ENCODE measurements around the gene AAMDC. TPM values are rescaled to one million over a fixed set of nuclear protein-coding genes. Genes with fewer than 3 reads are reported as not detected.
"Not testable (repeated sequence)": the region's sequence is repeated elsewhere in the genome, so short reads cannot be mapped to it uniquely, and the experiment has no call there.

AAMDC gene
- total RNA-seq, 1 experiment from 2014 or later, result 20.7 TPM

GRCh38 chr11:77890100-77890614, 69.2 kb downstream of the AAMDC start:
- not testable (repeated sequence) for H3K79me1 ChIP-seq (ENCODE audit: insufficient read depth, low read depth, low read length, poor library complexity, severe bottlenecking); H3K23ac ChIP-seq (ENCODE audit: insufficient read length, low read depth, low read length); H2BK120ac ChIP-seq (ENCODE audit: low read depth, low read length, poor library complexity, severe bottlenecking); H3K4ac ChIP-seq (ENCODE audit: low read depth, low read length); H3K27ac ChIP-seq (ENCODE audit: insufficient read length, low read depth, low read length); H3K4me2 ChIP-seq (ENCODE audit: insufficient read depth, insufficient read length, low read length); H4K5ac ChIP-seq (ENCODE audit: insufficient read length, low read depth, low read length); H4K91ac ChIP-seq (ENCODE audit: insufficient read length, low read depth, low read length); H2AK5ac ChIP-seq (ENCODE audit: insufficient read length, low read length); H3K9ac ChIP-seq (ENCODE audit: extremely low read depth, insufficient read length, low read length); H4K20me1 ChIP-seq (ENCODE audit: control insufficient read depth, insufficient read depth, insufficient read length); H3K27ac Mint-ChIP-seq; H2BK20ac ChIP-seq (ENCODE audit: low read depth, low read length, poor library complexity, severe bottlenecking); H3K18ac ChIP-seq (ENCODE audit: insufficient read length, low read depth, low read length); H3K9me3 ChIP-seq (ENCODE audit: control insufficient read depth, low read depth, low read length); DNase-seq; H3K4me1 ChIP-seq (ENCODE audit: insufficient read depth, low read length); H3K4me3 Mint-ChIP-seq; H2BK12ac ChIP-seq (ENCODE audit: insufficient read length, low read depth, low read length); H2AFZ ChIP-seq (ENCODE audit: low read length); H3K79me2 ChIP-seq (ENCODE audit: insufficient read depth, low read length); H2BK15ac ChIP-seq (ENCODE audit: low read depth, low read length); H2BK5ac ChIP-seq (ENCODE audit: insufficient read length, low read length); H3K23me2 ChIP-seq (ENCODE audit: insufficient read length, low read depth, low read length, poor library complexity, severe bottlenecking); H4K8ac ChIP-seq (replicated peaks; ENCODE audit: insufficient read length, low read depth, low read length); H3K4me1 Mint-ChIP-seq; H3K9me3 Mint-ChIP-seq; H3K56ac ChIP-seq (ENCODE audit: insufficient read length, low read depth, low read length); H3K14ac ChIP-seq (ENCODE audit: insufficient read depth, low read length); H3T11ph ChIP-seq (ENCODE audit: low read length); H3K27me3 Mint-ChIP-seq (ENCODE audit: low read depth); H3K27me3 ChIP-seq (ENCODE audit: insufficient read depth, low read length)
- peaks cover 13 to 59% (median 27%) of the 10 kb centered on the region in 3 experiments for H3K36me3 Mint-ChIP-seq (ENCODE audit: insufficient read depth in 1 of 3, low read depth in 3 of 3)

DNA sequence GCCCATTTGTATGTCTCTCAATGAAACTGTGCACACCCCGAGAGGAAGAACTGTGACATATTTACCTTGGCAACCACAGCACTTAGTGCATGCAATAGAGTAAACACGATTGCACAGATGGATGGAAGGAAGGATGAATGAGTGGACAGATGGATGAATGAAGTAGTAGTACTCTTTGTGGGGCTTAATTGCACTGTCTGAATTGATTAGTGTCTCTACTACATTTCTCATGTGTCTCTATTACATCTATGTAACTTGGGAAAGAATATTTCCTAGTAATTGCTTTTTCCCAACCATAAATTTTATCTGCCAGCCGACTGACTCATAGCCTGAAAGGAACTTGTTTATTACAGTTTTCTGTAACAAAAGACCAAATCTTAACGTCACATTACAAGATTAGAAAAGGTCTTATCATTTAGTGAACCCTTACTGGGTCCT, 69.7 kb downstream of the AAMDC start:
- not testable (repeated sequence) for H3K18ac ChIP-seq (ENCODE audit: insufficient read length, low read depth, low read length); H2AK5ac ChIP-seq (ENCODE audit: insufficient read length, low read length); H3K23ac ChIP-seq (ENCODE audit: insufficient read length, low read depth, low read length); H3K4me1 Mint-ChIP-seq; H3K27ac Mint-ChIP-seq; H3K4ac ChIP-seq (ENCODE audit: low read depth, low read length); H3K79me2 ChIP-seq (ENCODE audit: insufficient read depth, low read length); H4K5ac ChIP-seq (ENCODE audit: insufficient read length, low read depth, low read length); H3K27me3 Mint-ChIP-seq (ENCODE audit: low read depth); H3K23me2 ChIP-seq (ENCODE audit: insufficient read length, low read depth, low read length, poor library complexity, severe bottlenecking); H2BK12ac ChIP-seq (ENCODE audit: insufficient read length, low read depth, low read length); H3K9me3 ChIP-seq (ENCODE audit: control insufficient read depth, low read depth, low read length); H4K8ac ChIP-seq (replicated peaks; ENCODE audit: insufficient read length, low read depth, low read length); H3K9me3 Mint-ChIP-seq; H4K91ac ChIP-seq (ENCODE audit: insufficient read length, low read depth, low read length); H3K4me3 Mint-ChIP-seq; H2AFZ ChIP-seq (ENCODE audit: low read length); H3K27ac ChIP-seq (ENCODE audit: insufficient read length, low read depth, low read length); DNase-seq; H2BK15ac ChIP-seq (ENCODE audit: low read depth, low read length); H3K14ac ChIP-seq (ENCODE audit: insufficient read depth, low read length); H4K20me1 ChIP-seq (ENCODE audit: control insufficient read depth, insufficient read depth, insufficient read length); H2BK20ac ChIP-seq (ENCODE audit: low read depth, low read length, poor library complexity, severe bottlenecking); H3K9ac ChIP-seq (ENCODE audit: extremely low read depth, insufficient read length, low read length); H2BK5ac ChIP-seq (ENCODE audit: insufficient read length, low read length); H2BK120ac ChIP-seq (ENCODE audit: low read depth, low read length, poor library complexity, severe bottlenecking); H3K4me1 ChIP-seq (ENCODE audit: insufficient read depth, low read length); H3K56ac ChIP-seq (ENCODE audit: insufficient read length, low read depth, low read length); H3K4me2 ChIP-seq (ENCODE audit: insufficient read depth, insufficient read length, low read length); H3T11ph ChIP-seq (ENCODE audit: low read length); H3K27me3 ChIP-seq (ENCODE audit: insufficient read depth, low read length); H3K79me1 ChIP-seq (ENCODE audit: insufficient read depth, low read depth, low read length, poor library complexity, severe bottlenecking)
- H3K36me3 Mint-ChIP-seq (ENCODE audit: insufficient read depth in 1 of 3, low read depth in 3 of 3), result peaks cover 13 to 57% (median 26%) of the 10 kb centered on the region in 3 experiments
- WGBS (ENCODE audit: extremely low coverage, insufficient read length, low lambda C conversion rate), result no CpG with 5 or more reads among the region's 4 CpGs

Measured in H9 (cell line).